Fibroblast of mammary gland (primary cell): ENCODE results near the gene ADRB1.

Experiments
- DNase-seq: peaks from one replicate; pipeline ENCODE4 v3.0.0-alpha.2; 2010; ENCODE audit warnings: low read depth
- H3K4me3 ChIP-seq: 2 replicates; pipeline ENCODE4 v1.5.1; 2011; ENCODE audit warnings: low read depth, mild to moderate bottlenecking, low read length, moderate library complexity; ENCODE audit not compliant: control insufficient read depth
- CTCF ChIP-seq: conservative IDR thresholded peaks from 2 replicates; pipeline ENCODE4 v1.5.1; 2011; ENCODE audit warnings: low read depth, low read length, inconsistent platforms; ENCODE audit not compliant: control insufficient read depth, insufficient read depth

The ADRB1 gene

GRCh38 chr10:114042895-114043531, 653 bp upstream of the ADRB1 start:
- no peak overlapping the region for H3K4me3 ChIP-seq
- no peak for TF ChIP-seq CTCF
- DNase-seq: no peak

GRCh38 chr10:114044247-114045135, 825 bp downstream of the ADRB1 start:
- no peak for DNase-seq
- TF ChIP-seq CTCF: no peak
- H3K4me3 ChIP-seq: no peak overlapping the region

GRCh38 chr10:114045136-114046086, 1.7 kb downstream of the ADRB1 start:
- no peak for DNase-seq
- H3K4me3 ChIP-seq: no peak overlapping the region
- TF ChIP-seq CTCF: no peak

- DNase-seq: no peak
- no peak overlapping the region for H3K4me3 ChIP-seq
- TF ChIP-seq CTCF: no peak
Measured at GRCh38 chr10:114046087-114046458, 2.4 kb downstream of the ADRB1 start.

GRCh38 chr10:114048472-114048871, 4.8 kb downstream of the ADRB1 start:
- DNase-seq: no peak
- H3K4me3 ChIP-seq: no peak overlapping the region
- no peak for TF ChIP-seq CTCF

- no peak for TF ChIP-seq CTCF
- H3K4me3 ChIP-seq: no peak overlapping the region
- DNase-seq: no peak
Measured at GRCh38 chr10:114051714-114052113, 8.0 kb downstream of the ADRB1 start.
